Activated CD8-positive, alpha-beta memory T cell treated with anti-CD3 and anti-CD28 coated beads for 48 hours (primary cell): Measurements from ENCODE around the gene MAIP1.
"Not testable (repeated sequence)": the region's sequence is repeated elsewhere in the genome, so short reads cannot be mapped to it uniquely, and the experiment has no call there.

Experiments
- DNase-seq, 3 experiments: peaks; one replicate each; pipeline ENCODE4 v3.0.0-alpha.2; 2020; ENCODE audit warnings: low read depth in 2 of 3, low spot score in 2 of 3

The MAIP1 gene

GRCh38 chr2:199955339-199956061 is at the start of gene MAIP1, which contains the start of gene TYW5:
Gene MAIP1, plus strand, starts transcription at chr2:199955582. Its CDS starts 217 bp downstream, at chr2:199955799.
Gene TYW5, minus strand, starts transcription at chr2:199955491. Its CDS starts 21 bp downstream, at chr2:199955470.
- DNase-seq: peak; percentile 53 to 62 (median 59)

DNA sequence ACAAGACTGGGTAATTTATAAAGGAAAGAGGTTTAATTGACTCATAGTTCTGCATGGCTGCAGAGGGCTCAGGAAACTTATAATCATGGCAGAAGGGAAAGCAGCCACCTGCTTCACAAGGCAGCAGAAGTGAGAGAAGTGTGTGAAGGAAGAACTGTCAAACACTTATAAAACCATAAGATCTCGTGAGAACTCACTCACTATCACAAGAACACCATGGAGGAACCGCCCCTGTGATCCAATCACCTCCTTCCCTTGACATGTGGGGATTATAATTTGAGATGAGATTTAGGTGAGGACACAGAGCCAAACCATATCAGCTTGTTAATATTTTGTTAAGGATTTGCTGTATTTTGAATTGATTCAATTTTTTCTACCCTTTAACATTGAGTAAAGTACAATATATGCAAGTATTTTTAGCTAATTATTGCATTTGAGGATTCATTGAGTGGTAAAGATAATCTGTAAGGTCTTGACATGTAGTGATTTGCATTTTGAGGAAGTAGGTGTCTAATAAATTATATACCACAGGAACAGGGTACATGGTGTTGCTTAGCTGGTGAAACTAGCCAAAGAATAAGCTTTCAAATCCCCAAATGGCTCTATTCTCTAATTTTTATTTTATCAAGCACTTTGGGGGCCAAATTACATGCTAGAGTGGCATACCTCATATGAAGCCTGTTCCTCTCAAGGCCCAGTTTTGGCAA is 48.2 kb upstream of the MAIP1 start:
- DNase-seq: no peak

DNA sequence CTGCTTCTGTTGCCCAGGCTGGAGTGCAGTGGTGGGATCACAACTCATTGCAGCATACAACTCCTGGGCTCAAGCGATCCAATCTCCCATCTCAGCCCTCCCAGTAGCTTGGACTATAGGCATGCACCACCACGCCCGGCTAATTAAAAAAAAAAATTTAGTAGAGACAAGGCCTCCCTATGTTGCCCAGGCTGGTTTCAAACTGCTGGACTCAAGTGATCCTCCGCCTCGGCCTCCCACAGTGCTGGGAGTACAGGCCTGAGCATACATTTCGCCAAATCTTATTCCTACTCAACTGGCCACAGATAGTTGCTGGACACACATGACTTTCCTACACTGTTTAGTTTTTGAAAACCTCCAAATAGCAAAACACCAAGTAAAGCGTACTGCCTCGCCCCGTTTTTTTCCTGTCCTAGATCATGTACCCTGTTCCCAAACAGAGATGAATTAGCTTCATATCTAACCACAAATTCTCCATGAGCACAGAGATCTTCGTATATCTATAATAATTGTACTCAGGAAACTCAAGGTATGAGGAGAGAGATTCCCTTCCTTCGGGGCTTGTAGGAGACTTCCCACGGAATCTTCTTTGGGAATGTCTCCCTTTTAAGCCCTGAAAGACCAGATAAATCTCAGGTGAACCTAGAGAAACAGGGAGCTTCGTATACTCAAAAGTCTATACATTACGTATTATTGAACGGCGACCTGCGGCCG is 44.9 kb upstream of the MAIP1 start:
- DNase-seq: no peak

GRCh38 chr2:199911052-199911876 is 44.1 kb upstream of the MAIP1 start, which contains the start of gene C2orf69:
Gene C2orf69, plus strand, starts transcription at chr2:199911293. Its CDS starts 146 bp downstream, at chr2:199911439.
- DNase-seq: peak; percentile 81 to 89 (median 85)

- DNase-seq: no peak
Measured at GRCh38 chr2:199911877-199912161, 43.6 kb upstream of the MAIP1 start.

GRCh38 chr2:199912553-199913114 is 42.7 kb upstream of the MAIP1 start:
- not testable (repeated sequence) for DNase-seq

- no peak for DNase-seq
Measured at GRCh38 chr2:199914372-199914958, 40.9 kb upstream of the MAIP1 start.

DNA sequence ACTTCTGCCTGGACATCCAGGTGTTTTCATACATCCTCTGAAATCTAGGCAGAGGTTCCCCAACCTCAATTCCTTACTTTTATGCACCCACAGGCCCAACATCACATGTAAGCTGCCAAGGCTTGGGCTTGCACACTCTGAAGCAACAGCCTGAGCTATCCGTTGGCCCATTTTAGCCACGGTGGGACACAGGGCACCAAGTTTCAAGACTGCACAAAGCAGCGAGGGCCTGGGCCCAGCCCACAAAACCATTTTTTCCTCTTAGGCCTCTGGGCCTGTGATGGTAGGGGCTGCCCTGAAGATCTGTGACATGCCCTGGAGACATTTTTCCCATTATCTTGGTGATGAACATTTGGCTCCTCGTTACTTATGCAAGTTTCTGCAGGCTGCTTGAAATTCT is 38.4 kb upstream of the MAIP1 start:
- no peak for DNase-seq

GRCh38 chr2:199922856-199923255 is 32.5 kb upstream of the MAIP1 start:
- no peak for DNase-seq

DNA sequence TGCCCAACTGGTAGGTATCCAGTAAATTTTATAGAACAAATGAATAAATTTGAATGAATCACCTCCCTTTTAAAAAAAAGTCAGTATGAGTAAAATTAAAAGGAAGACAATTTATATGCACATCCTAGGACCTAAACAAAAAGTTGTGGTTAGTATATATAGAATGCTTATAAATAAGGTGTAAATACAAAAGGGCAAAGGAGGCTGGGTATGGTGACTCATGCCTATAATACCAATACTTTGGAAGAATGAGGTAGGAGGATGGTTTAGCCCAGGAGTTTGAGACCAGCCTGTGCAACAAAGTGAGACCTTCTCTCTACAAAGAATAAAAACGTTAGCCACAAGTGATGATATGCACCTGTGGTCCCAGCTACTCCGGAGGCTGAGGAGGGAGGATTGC is 31.5 kb upstream of the MAIP1 start:
- DNase-seq: no peak

GRCh38 chr2:199926806-199927205 is 28.6 kb upstream of the MAIP1 start:
- DNase-seq: no peak

GRCh38 chr2:199928226-199928625 is 27.2 kb upstream of the MAIP1 start:
- no peak for DNase-seq

DNA sequence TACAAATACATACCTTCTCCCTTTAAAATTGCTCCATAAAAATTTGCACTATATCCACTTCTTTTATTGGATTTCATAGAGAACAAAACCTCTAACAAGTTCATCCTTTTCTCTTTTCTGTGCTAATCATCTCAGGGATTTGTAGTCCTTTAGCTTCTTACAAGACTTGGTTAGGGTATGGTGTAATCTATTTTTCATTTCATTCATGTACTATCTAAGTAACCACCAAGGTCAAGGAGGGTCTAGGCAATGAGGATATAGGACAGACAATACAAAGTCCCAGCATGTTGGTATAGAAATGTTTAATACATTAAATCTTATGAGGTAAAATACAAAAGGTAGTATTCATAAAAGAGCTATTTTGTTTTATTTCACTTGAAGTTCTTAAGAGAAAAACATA is 26.8 kb upstream of the MAIP1 start:
- DNase-seq: no peak

- no peak for DNase-seq
Measured at GRCh38 chr2:199929262-199929661, 26.1 kb upstream of the MAIP1 start.

- no peak for DNase-seq
Measured at GRCh38 chr2:199932312-199932855, 23.0 kb upstream of the MAIP1 start.

- no peak for DNase-seq
Measured at GRCh38 chr2:199933466-199933865, 21.9 kb upstream of the MAIP1 start.

DNA sequence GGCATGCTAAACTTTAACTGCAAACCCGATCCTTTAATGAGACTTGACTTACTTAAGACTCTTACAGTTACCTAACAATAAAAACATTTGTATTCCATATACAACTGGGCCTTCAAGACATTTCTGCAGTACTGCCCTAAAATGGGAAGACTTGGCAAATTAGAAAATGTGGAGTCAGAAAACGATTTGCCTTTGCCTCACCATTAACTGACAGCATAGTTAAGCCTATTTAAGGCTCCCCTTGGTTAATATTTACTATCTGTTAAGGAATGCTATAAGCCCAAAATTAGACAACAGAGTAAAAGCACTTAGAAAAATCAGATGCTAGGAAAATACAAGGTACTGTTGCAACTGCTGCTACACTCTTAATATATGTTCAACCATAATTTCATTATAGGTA is 18.8 kb upstream of the MAIP1 start:
- DNase-seq: no peak

DNA sequence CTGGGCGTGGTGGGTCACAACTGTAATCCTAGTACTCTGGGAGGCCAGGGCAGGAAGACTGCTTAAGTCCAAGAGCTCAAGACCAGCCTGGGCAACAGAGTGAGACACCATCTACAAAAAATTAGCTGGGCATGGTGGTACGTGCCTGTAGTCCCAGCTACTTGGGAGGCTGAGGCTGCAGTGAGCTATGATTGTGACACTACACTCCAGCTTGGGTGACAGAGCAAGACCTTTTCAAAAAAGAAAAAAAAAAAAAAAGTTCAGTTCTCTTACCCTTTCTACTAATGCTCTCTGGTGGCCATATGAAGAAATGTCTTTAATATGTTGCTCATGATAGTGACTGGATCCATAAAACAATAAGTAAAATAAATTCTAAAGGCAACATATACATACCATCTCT is 15.0 kb upstream of the MAIP1 start:
- DNase-seq: no peak

DNA sequence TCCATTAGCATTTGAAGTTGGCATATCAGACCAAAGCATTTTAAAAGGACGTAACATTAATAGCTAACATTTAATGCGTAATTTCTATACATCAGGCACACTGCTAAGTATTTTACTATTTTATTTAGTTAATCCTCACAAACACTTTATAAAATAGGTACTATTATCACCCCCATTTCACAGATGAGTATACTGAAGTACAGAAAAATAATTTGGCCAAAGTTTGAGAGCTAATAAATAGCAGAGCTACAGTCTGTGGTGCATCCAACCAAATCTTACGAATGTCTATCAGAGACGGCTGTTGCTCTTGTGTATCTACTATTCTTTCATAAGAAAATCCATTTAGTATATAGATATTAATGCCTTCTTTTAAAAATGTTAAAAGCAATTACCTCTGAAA is 12.0 kb upstream of the MAIP1 start:
- DNase-seq: no peak

- DNase-seq: no peak
Measured at GRCh38 chr2:199946196-199946595, 9.2 kb upstream of the MAIP1 start.
